Trophoblast cell (in vitro differentiated cells and primary cell): Measurements from ENCODE around the gene ELOF1.
A peak's percentile ranks its signal among the peaks of the same experiment; 100 is the strongest.

Source experiments
- DNase-seq, 2 donors: peaks; one replicate each; pipeline ENCODE4 v3.0.0-alpha.2; 2016
- H2AFZ ChIP-seq: 2 replicates; pipeline ENCODE4 v1.6.1; 2013; ENCODE audit warnings: low read length, moderate library complexity, mild to moderate bottlenecking; ENCODE audit not compliant: insufficient read depth, poor library complexity
- H2AK5ac ChIP-seq: 2 replicates; pipeline ENCODE4 v1.6.1; 2013; ENCODE audit warnings: mild to moderate bottlenecking, low read length
- H2BK120ac ChIP-seq: 2 replicates; pipeline ENCODE4 v1.6.1; 2013; ENCODE audit warnings: low read length, mild to moderate bottlenecking, moderate library complexity; ENCODE audit not compliant: insufficient read depth, poor library complexity
- H2BK12ac ChIP-seq: 2 replicates; pipeline ENCODE4 v1.6.1; 2013; ENCODE audit warnings: mild to moderate bottlenecking, low read length, moderate library complexity
- H2BK5ac ChIP-seq: 2 replicates; pipeline ENCODE4 v1.6.1; 2013; ENCODE audit warnings: low read length, low read depth, moderate library complexity, mild to moderate bottlenecking; ENCODE audit not compliant: poor library complexity
- H3K14ac ChIP-seq: 2 replicates; pipeline ENCODE4 v1.6.1; 2013; ENCODE audit warnings: mild to moderate bottlenecking, low read length
- H3K18ac ChIP-seq: 2 replicates; pipeline ENCODE4 v1.6.1; 2013; ENCODE audit warnings: mild to moderate bottlenecking, low read length
- H3K23ac ChIP-seq: 2 replicates; pipeline ENCODE4 v1.6.1; 2013; ENCODE audit warnings: low read length
- H3K27ac ChIP-seq: 2 replicates; pipeline ENCODE4 v1.5.1; 2013; ENCODE audit warnings: low read depth, mild to moderate bottlenecking, inconsistent platforms, low read length, moderate library complexity
- H3K27me3 ChIP-seq: 2 replicates; pipeline ENCODE4 v1.6.1; 2013; ENCODE audit warnings: inconsistent platforms, mild to moderate bottlenecking, low read length, moderate library complexity; ENCODE audit not compliant: insufficient read depth
- H3K36me3 ChIP-seq, 2 experiments: 1 replicate in 1 of 2; 2 replicates in 1 of 2; pipeline ENCODE4 v1.6.1; 2013; ENCODE audit warnings: low read length in 2 of 2, mild to moderate bottlenecking in 2 of 2, moderate library complexity in 1 of 2; ENCODE audit not compliant: insufficient read depth in 2 of 2, control insufficient read depth in 1 of 2
- H3K4ac ChIP-seq: 2 replicates; pipeline ENCODE4 v1.6.1; 2013; ENCODE audit warnings: low read depth, mild to moderate bottlenecking, low read length, moderate library complexity
- H3K4me1 ChIP-seq, 2 experiments: 1 replicate in 1 of 2; 2 replicates in 1 of 2; pipeline ENCODE4 v1.6.1; 2013; ENCODE audit warnings: low read length in 2 of 2, mild to moderate bottlenecking in 2 of 2, moderate library complexity in 1 of 2; ENCODE audit not compliant: insufficient read depth in 2 of 2, control insufficient read depth in 1 of 2
- H3K4me2 ChIP-seq: 2 replicates; pipeline ENCODE4 v1.6.1; 2013; ENCODE audit warnings: inconsistent platforms, mild to moderate bottlenecking, low read length, moderate library complexity
- H3K4me3 ChIP-seq: 2 replicates; pipeline ENCODE4 v1.5.1; 2013; ENCODE audit warnings: mild to moderate bottlenecking, low read depth, low read length, inconsistent platforms
- H3K79me1 ChIP-seq: one replicate; pipeline ENCODE4 v1.6.1; 2013; ENCODE audit warnings: low read length
- H3K79me2 ChIP-seq: 2 replicates; pipeline ENCODE4 v1.6.1; 2013; ENCODE audit warnings: low read length, mild to moderate bottlenecking; ENCODE audit not compliant: control insufficient read depth, insufficient read depth, poor library complexity
- H3K9ac ChIP-seq: 2 replicates; pipeline ENCODE4 v1.6.1; 2013; ENCODE audit warnings: mild to moderate bottlenecking, low read length
- H3K9me3 ChIP-seq: 2 replicates; pipeline ENCODE4 v1.6.1; 2013; ENCODE audit warnings: low read depth, mild to moderate bottlenecking, control low read depth, inconsistent platforms, low read length; ENCODE audit not compliant: insufficient read depth
- H4K12ac ChIP-seq: 2 replicates; pipeline ENCODE4 v1.6.1; 2013; ENCODE audit warnings: low read depth, mild to moderate bottlenecking, low read length, moderate library complexity
- H4K8ac ChIP-seq: 2 replicates; pipeline ENCODE4 v1.6.1; 2013; ENCODE audit warnings: low read depth, mild to moderate bottlenecking, low read length, moderate library complexity
- H4K91ac ChIP-seq: one replicate; pipeline ENCODE4 v1.6.1; 2013; ENCODE audit warnings: low read depth, mild to moderate bottlenecking, low read length, moderate library complexity
- WGBS: extraction: QIAGEN DNeasy Blood & Tissue Kit; methylation state at CpG from one replicate; pipeline ENCODE4 v1.1.7; 2013; ENCODE audit warnings: missing lambda C conversion rate; ENCODE audit not compliant: insufficient read length, insufficient coverage; ENCODE audit errors: extremely low coverage; 5-methylcytosine and 5-hydroxymethylcytosine counted together

ELOF1 gene

DNA sequence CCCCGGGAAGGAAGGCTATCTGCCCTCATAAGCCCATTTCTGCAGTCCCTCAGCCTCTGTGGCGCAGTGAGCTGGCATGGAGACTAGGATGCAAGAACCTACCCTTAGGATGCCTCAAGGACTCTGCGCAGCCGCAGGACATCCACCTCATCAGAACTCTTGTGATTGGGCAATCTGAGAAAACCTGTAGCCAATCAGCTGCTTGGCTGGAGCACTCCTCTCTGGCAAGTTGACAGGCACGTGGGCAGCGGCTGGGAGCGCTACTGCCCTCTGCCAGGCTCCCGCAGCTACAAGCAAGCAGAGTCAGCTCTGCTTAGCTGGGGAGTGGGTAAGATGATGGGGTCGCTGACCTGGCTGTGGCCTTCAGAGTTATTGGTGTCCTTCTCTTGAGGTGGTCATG, 28.6 kb downstream of the ELOF1 start:
- no peak overlapping the region for H2BK12ac ChIP-seq
- WGBS, result no CpG with 5 or more reads among the region's 9 CpGs
- DNase-seq, result peak; percentile 92 to 97
- no peak overlapping the region for H2AFZ ChIP-seq
- no peak overlapping the region for H3K27ac ChIP-seq
- no peak overlapping the region for H3K4me3 ChIP-seq
- H3K4me1 ChIP-seq, result peaks cover 3 to 8% of the 10 kb centered on the region in 2 experiments
- H3K27me3 ChIP-seq, result no peaks in the 10 kb centered on the region
- no peak overlapping the region for H3K4ac ChIP-seq
- no peak overlapping the region for H2AK5ac ChIP-seq
- peaks cover 2% of the 10 kb centered on the region for H3K79me2 ChIP-seq
- H4K8ac ChIP-seq, result no peak overlapping the region
- H4K12ac ChIP-seq, result no peak overlapping the region
- H3K79me1 ChIP-seq, result peaks cover 7% of the 10 kb centered on the region
- no peaks in the 10 kb centered on the region for H3K36me3 ChIP-seq
- H3K18ac ChIP-seq, result no peak overlapping the region
- no peak overlapping the region for H2BK120ac ChIP-seq
- no peaks in the 10 kb centered on the region for H3K9me3 ChIP-seq
- no peak overlapping the region for H3K4me2 ChIP-seq
- no peak overlapping the region for H2BK5ac ChIP-seq
- H3K14ac ChIP-seq, result no peak overlapping the region
- H4K91ac ChIP-seq, result no peak overlapping the region
- H3K23ac ChIP-seq, result no peak overlapping the region
- H3K9ac ChIP-seq, result no peak overlapping the region

DNA sequence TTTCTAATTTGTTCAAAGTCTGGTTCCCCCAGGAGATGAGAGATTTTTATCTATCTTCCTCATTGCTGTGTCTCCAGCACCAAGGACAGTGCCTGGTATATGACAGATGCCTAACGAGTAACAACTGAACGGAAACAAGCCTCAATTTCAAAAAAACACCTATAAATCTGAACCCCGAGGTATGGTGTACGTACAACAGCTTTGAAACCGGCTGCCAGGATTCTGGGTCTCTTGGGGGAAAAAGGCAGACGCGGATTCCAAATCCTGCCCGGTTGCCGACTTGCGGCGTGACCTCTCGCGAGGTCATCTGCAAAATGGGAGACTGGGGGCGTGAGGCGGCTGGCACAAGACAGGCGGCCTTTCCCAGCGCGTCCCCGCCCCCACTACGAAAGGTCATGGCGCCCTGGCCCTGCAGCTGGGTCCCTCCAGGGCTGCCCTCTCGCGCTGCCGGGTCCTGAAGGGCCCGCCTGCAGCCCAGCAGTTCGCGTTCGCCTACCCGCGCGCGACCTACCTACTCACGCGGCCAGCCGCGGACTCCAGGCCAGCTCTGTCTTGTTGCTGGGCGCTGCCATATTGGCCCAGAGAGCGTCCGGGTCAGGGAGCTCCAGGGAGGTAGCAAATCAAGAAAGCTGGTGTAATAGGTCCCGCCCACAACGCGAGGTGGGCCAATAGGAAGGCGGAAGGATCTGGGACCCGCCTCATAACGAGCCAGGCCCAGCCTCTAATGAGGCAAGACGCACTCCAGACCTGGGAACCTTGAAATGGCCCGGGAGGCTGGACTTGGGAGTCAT, 30.3 kb downstream of the ELOF1 start, which contains the start of gene ECSIT:
Gene ECSIT, minus strand, starts transcription at position 584 of the 791 bp plus-strand sequence. CDS start 9,964 bp downstream, outside the sequence.
- DNase-seq, result peak; percentile 100
- peak within 1 kb of the TSS; percentile 77 for H3K9ac ChIP-seq
- WGBS, result no CpG with 5 or more reads among the region's 47 CpGs

DNA sequence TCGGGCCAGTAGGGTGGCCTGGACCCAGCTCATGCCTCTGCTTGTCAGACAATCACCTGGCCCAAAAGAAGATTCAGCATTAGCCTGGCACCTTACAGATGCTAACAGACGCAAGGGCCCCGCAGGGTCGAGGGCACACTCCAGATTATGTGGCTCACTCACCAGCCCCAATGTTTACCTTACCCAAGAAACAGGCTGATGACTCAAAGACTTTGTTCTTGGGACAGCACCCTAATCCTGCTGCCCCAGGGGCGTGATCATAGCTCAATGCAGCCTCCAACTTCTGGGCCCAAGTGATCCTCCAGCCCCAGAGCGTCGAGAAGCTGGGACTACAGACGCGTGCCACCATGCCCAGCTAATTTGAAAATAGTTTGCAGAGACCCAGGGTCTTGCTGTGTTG, 39.9 kb downstream of the ELOF1 start:
- Histone ChIP-seq H3K79me1 (no peaks in the 10 kb centered on the region), H4K12ac (no peak overlapping the region), H2AFZ (no peak overlapping the region), H3K9me3 (no peaks in the 10 kb centered on the region), H2BK5ac (no peak overlapping the region), H3K79me2 (no peaks in the 10 kb centered on the region), H3K18ac (no peak overlapping the region), H2BK120ac (no peak overlapping the region), H3K4ac (no peak overlapping the region), H3K36me3 (peaks cover 8 to 22% of the 10 kb centered on the region in 2 experiments), H3K14ac (no peak overlapping the region), H4K8ac (no peak overlapping the region), H2AK5ac (no peak overlapping the region), H3K4me3 (no peak overlapping the region), H2BK12ac (no peak overlapping the region), H3K4me1 (no peaks in the 10 kb centered on the region), H3K9ac (no peak overlapping the region), H3K27me3 (no peaks in the 10 kb centered on the region), H3K4me2 (no peak overlapping the region), H3K27ac (no peak overlapping the region), H3K23ac (no peak overlapping the region), H4K91ac (no peak overlapping the region)
- no peak for DNase-seq
- no CpG with 5 or more reads among the region's 9 CpGs for WGBS

More for the DNA sequence above, 30.3 kb downstream of the ELOF1 start, which contains the start of gene ECSIT:
- Histone ChIP-seq H3K27ac (peak within 1 kb of the TSS; percentile 87), H2BK12ac (no peak within 1 kb of the TSS), H3K14ac (peak within 1 kb of the TSS; percentile 25), H3K4ac (no peak within 1 kb of the TSS), H3K4me1 (peaks cover 0 to 7% of the 10 kb centered on the region in 2 experiments), H2BK5ac (peak within 1 kb of the TSS; percentile 38), H2AK5ac (no peak within 1 kb of the TSS), H3K79me1 (peaks cover 5% of the 10 kb centered on the region), H4K12ac (peak within 1 kb of the TSS; percentile 26), H2AFZ (peak within 1 kb of the TSS; percentile 17), H3K18ac (peak within 1 kb of the TSS; percentile 12), H3K23ac (no peak within 1 kb of the TSS), H2BK120ac (peak within 1 kb of the TSS; percentile 34), H3K9me3 (no peaks in the 10 kb centered on the region), H3K4me3 (peak within 1 kb of the TSS; percentile 91), H3K4me2 (peak within 1 kb of the TSS; percentile 86), H3K79me2 (peaks cover 2% of the 10 kb centered on the region), H4K8ac (peak within 1 kb of the TSS; percentile 78), H3K36me3 (no peaks in the 10 kb centered on the region), H3K27me3 (no peaks in the 10 kb centered on the region), H4K91ac (peak within 1 kb of the TSS; percentile 56)

DNA sequence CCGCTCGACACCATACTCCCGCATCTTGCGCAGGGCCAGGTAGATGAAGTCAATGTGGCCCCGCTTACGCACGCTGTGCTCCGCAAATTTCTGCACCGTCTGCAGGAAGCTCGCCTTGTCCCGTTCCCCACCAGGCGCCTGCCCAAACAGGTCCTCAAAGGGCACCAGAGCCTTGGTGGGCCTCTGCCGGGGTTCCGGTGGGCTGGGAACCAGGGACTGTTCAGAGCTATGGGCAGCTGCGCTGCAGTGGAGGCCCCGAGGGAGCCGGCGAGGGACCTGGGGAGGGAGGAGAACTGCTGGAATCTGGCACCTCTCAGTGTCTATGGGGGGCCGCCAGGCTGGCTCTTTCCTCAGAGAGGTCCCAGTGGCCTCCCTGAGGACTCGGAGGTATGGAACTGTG, 45.1 kb downstream of the ELOF1 start:
- no peak overlapping the region for H2AFZ ChIP-seq
- H4K12ac ChIP-seq, result no peak overlapping the region
- no peak overlapping the region for H3K9ac ChIP-seq
- no CpG with 5 or more reads among the region's 20 CpGs for WGBS
- no peak overlapping the region for H3K4ac ChIP-seq
- no peak overlapping the region for H2BK120ac ChIP-seq
- no peak overlapping the region for H3K14ac ChIP-seq
- no peak overlapping the region for H2AK5ac ChIP-seq
- no peak overlapping the region for H4K8ac ChIP-seq
- no peaks in the 10 kb centered on the region for H3K4me1 ChIP-seq
- H3K79me1 ChIP-seq, result no peaks in the 10 kb centered on the region
- H4K91ac ChIP-seq, result no peak overlapping the region
- no peaks in the 10 kb centered on the region for H3K27me3 ChIP-seq
- H3K9me3 ChIP-seq, result peaks cover 2% of the 10 kb centered on the region
- H3K79me2 ChIP-seq, result no peaks in the 10 kb centered on the region
- H3K36me3 ChIP-seq, result peaks cover 25 to 30% of the 10 kb centered on the region in 2 experiments
- no peak overlapping the region for H3K4me2 ChIP-seq
- no peak overlapping the region for H3K18ac ChIP-seq
- DNase-seq, result no peak
- no peak overlapping the region for H3K4me3 ChIP-seq
- H3K27ac ChIP-seq, result no peak overlapping the region
- H2BK12ac ChIP-seq, result no peak overlapping the region
- no peak overlapping the region for H3K23ac ChIP-seq
- H2BK5ac ChIP-seq, result no peak overlapping the region
